K562 (cell line): ENCODE measurements around the gene PLPP1. TPM values are rescaled to one million over a fixed set of nuclear protein-coding genes. Genes with fewer than 3 reads are reported as not detected.

ENCODE experiments used
- ATAC-seq: fragments of 200-7000 bp; cut with Tn5 transposase; 3 replicates; pipeline ENCODE4 v1.9.1; 2020; ENCODE audit warnings: moderate library complexity
- BruUV-seq: library from RNA; stranded (reverse); fragments of 400-500 nt; replicated peaks from 2 replicates; lab custom pipeline; 2021; lab: Mats Ljungman, UMichigan
- CTCF ChIA-PET: fragments of 300-600 bp; formaldehyde crosslinking; extraction: SDS; loops from one replicate; lab custom pipeline; 2021; ENCODE audit warnings: low intra/inter-chr PET ratio; lab: Yijun Ruan, JAX
- POLR2A ChIA-PET: fragments of 300-600, 350-650 bp; sonication (Branson Sonifier 250); formaldehyde crosslinking; extraction: SDS; loops from one replicate; lab custom pipeline; 2021; ENCODE audit warnings: antibody characterized with exemption, inconsistent platforms; lab: Yijun Ruan, JAX
- DNase-seq, 4 experiments: peaks; one replicate each; pipeline versions ENCODE4 v3.0.0 to v3.0.0-alpha.2; 2011 to 2018; ENCODE audit warnings: low spot score in 3 of 4, mixed read lengths in 3 of 4; ENCODE audit errors: extremely low read depth in 1 of 4
- FAIRE-seq: peaks from 2 replicates; lab custom pipeline; 2011; peaks lifted over from hg19 to GRCh38; lab: Jason Lieb, UNC
- H2AFZ ChIP-seq: 2 replicates; pipeline ENCODE4 v1.6.0; 2011; ENCODE audit warnings: low read depth, low read length, control low read depth, inconsistent platforms
- H3K27ac ChIP-seq: fragments of 200-600 bp; 3 replicates; pipeline ENCODE4 v1.8.0; 2011; ENCODE audit warnings: low read depth, mild to moderate bottlenecking, control low read depth, inconsistent platforms, low read length, moderate library complexity, mixed read lengths; ENCODE audit errors: extremely low read depth
- H3K27me3 ChIP-seq, 2 experiments: fragments of 300-600 bp in 1 of 2; 2 replicates in 1 of 2; 3 replicates in 1 of 2; pipeline versions ENCODE4 v1.6.0 to v1.8.0; 2011; ENCODE audit warnings: inconsistent platforms in 2 of 2, low read length in 2 of 2, mild to moderate bottlenecking in 1 of 2, mixed read lengths in 1 of 2, moderate library complexity in 1 of 2; ENCODE audit not compliant: control insufficient read depth in 2 of 2, insufficient read depth in 2 of 2
- H3K36me3 ChIP-seq: fragments of 300-600 bp; 3 replicates; pipeline ENCODE4 v1.8.0; 2011; ENCODE audit warnings: mild to moderate bottlenecking, low read length, inconsistent platforms; ENCODE audit not compliant: control insufficient read depth, insufficient read depth
- H3K4me1 ChIP-seq, 2 experiments: fragments of 200-600 bp in 1 of 2; replicated peaks in 1 of 2; 2 replicates in 1 of 2; 3 replicates in 1 of 2; pipeline versions ENCODE4 v1.5.1 to v1.8.0; 2011; ENCODE audit warnings: inconsistent platforms in 2 of 2, low read length in 2 of 2, mild to moderate bottlenecking in 1 of 2, mixed read lengths in 1 of 2, moderate library complexity in 1 of 2; ENCODE audit not compliant: control insufficient read depth in 2 of 2, insufficient read depth in 2 of 2
- H3K4me2 ChIP-seq: 2 replicates; pipeline ENCODE4 v1.6.1; 2011; ENCODE audit warnings: low read length, control low read depth, inconsistent platforms, mixed read lengths; ENCODE audit not compliant: insufficient read depth
- H3K4me3 ChIP-seq: fragments of 200-600 bp; sonication (generic), shearing (Covaris generic); 2 replicates; pipeline ENCODE4 v1.5.1; 2016; ENCODE audit warnings: control low read depth, inconsistent platforms
- H3K79me2 ChIP-seq: fragments of 200-600 bp; 3 replicates; pipeline ENCODE4 v1.8.0; 2011; ENCODE audit warnings: low read length, inconsistent platforms; ENCODE audit not compliant: control insufficient read depth, insufficient read depth
- H3K9ac ChIP-seq, 2 experiments: 2 replicates each; pipeline versions ENCODE4 v1.6.0 to v1.6.1; 2011; ENCODE audit warnings: low read depth in 2 of 2, low read length in 2 of 2, control low read depth in 1 of 2, inconsistent platforms in 1 of 2, mild to moderate bottlenecking in 1 of 2, mixed read lengths in 1 of 2; ENCODE audit not compliant: insufficient read depth in 1 of 2
- H3K9me1 ChIP-seq: one replicate; pipeline ENCODE4 v1.6.0; 2011; ENCODE audit warnings: inconsistent platforms, mild to moderate bottlenecking, low read length, moderate library complexity; ENCODE audit not compliant: control insufficient read depth, insufficient read depth
- H3K9me3 ChIP-seq: replicated peaks from 2 replicates; pipeline ENCODE4 v1.5.1; 2011; ENCODE audit warnings: low read depth, low read length, inconsistent platforms; ENCODE audit not compliant: control insufficient read depth, insufficient read depth
- H4K20me1 ChIP-seq: replicated peaks from 2 replicates; pipeline ENCODE4 v1.6.1; 2011; ENCODE audit warnings: low read length, inconsistent platforms, mixed read lengths; ENCODE audit not compliant: control insufficient read depth, insufficient read depth
- PYGO2 ChIP-seq: fragments of 450-650 bp; IDR thresholded peaks from 2 replicates; pipeline ENCODE4 v1.6.1; 2016; ENCODE audit warnings: mild to moderate bottlenecking, missing genetic modification characterization, moderate library complexity, missing compliant biosample characterization
- TOE1 ChIP-seq, 2 experiments: fragments of 450-650 bp in 1 of 2; sonication (generic) in 1 of 2; formaldehyde crosslinking in 1 of 2; IDR thresholded peaks; 2 replicates each; pipeline versions ENCODE4 v1.7.1 to v1.8.0; 2016 to 2022; ENCODE audit warnings: borderline replicate concordance in 2 of 2, mild to moderate bottlenecking in 2 of 2, antibody characterized with exemption in 1 of 2, inconsistent platforms in 1 of 2, low read depth in 1 of 2, missing genetic modification reagents in 1 of 2, moderate library complexity in 1 of 2
- ZBTB1 ChIP-seq: sonication (generic); formaldehyde crosslinking; IDR thresholded peaks from 2 replicates; pipeline ENCODE4 v1.8.1; 2023; ENCODE audit warnings: missing genetic modification reagents, low read depth, mild to moderate bottlenecking, borderline replicate concordance
- WGBS: fragments of 100-300 bp; shearing (Covaris generic); methylation state at CpG from one replicate; pipeline ENCODE4 v1.1.6; 2016; ENCODE audit warnings: low coverage, mixed read lengths; ENCODE audit not compliant: insufficient coverage; ENCODE audit errors: missing lambda C conversion rate; 5-methylcytosine and 5-hydroxymethylcytosine counted together
- in situ Hi-C: fragments of 300-500 bp; cut with MboI; formaldehyde crosslinking; loops from 4 replicates; pipeline ENCODE4 v1.15.0; 2018; ENCODE audit warnings: inconsistent platforms, mixed read lengths
- intact Hi-C: fragments of 100-400 bp; cut with micrococcal nuclease; formaldehyde crosslinking; loops from 2 replicates; pipeline ENCODE4 v1.14.2; 2022
- polyA plus RNA-seq, 8 experiments: library from polyadenylated mRNA; depleted of rRNA in 4 of 8; stranded (reverse) in 5 of 8; unstranded in 3 of 8; fragments of >200 nt; fragmentation: Nextera tagmentation in 2 of 8; fragmentation: Illumina TruSeq in 1 of 8; extraction: Ambion mirVana in 2 of 8; extraction: Trizol in 1 of 8; gene quantifications; 2 replicates each; pipeline versions ENCODE4 v1.2.1 to v1.2.3, GENCODE V29; 2011 to 2014; ENCODE audit warnings: inconsistent platforms in 1 of 8, missing spikeins in 1 of 8
- total RNA-seq, 7 experiments: library from RNA; depleted of rRNA in 6 of 7; stranded (reverse); fragments of >200 nt in 6 of 7; fragmentation: Illumina TruSeq in 2 of 7; extraction: Trizol in 2 of 7; gene quantifications; 2 replicates each; pipeline versions ENCODE4 v1.2.1 to v1.2.3, GENCODE V29; 2011 to 2021; ENCODE audit warnings: low replicate concordance in 1 of 7

PLPP1 gene
- total and polyA plus RNA-seq, 9 of the 15 experiments (the other 6 are each of a cell fraction or from before 2014, with no cell fraction given), result 0.04 to 0.24 (median 0.04) TPM; not detected in 6

DNA sequence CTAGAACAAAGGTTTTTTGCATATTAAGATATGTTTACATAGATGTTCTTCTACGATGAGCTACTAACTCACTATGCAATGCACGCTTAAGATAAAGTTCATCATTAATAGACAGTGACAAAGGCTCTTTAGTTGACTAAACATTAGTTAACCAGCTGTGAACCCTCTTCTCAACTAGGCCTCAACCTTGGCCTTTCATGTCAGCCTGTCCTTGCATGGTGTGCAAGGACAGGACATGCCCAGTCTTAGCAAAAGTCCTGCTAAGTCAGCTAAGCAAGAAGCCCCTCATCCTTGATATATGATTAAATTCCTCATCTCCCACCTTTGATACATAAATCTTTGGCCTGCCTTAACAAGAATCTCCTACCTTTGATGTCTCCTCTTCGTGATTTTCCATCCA is 50.9 kb downstream of the PLPP1 start:
- 3% methylated on average over 3 of the region's 3 CpGs for WGBS
- Histone ChIP-seq H3K9me1 (no peaks in the 10 kb centered on the region), H3K9ac (no peak overlapping the region), H3K9me3 (no peaks in the 10 kb centered on the region), H4K20me1 (no peaks in the 10 kb centered on the region), H2AFZ (no peak overlapping the region), H3K4me1 (no peaks in the 10 kb centered on the region), H3K79me2 (no peaks in the 10 kb centered on the region)
- FAIRE-seq, result no peak
- in situ Hi-C loops (no loop called here), intact Hi-C loops (no loop called here)
- POLR2A ChIA-PET, result no interaction called here
- BruUV-seq, result no TSS peak
- DNase-seq, result no peak
- no peak for ATAC-seq
- TF ChIP-seq PYGO2, result no peak
- TF ChIP-seq, all 486 proteins: peak for 0
- no peak overlapping the region for H3K4me3 ChIP-seq
- no peaks in the 10 kb centered on the region for H3K36me3 ChIP-seq
- CTCF ChIA-PET, result no interaction called here
- H3K27ac ChIP-seq, result no peak overlapping the region
- no peak overlapping the region for H3K4me2 ChIP-seq
- peaks cover 0 to 2% of the 10 kb centered on the region in 2 experiments; a peak in 1 of 5 replicates for H3K27me3 ChIP-seq

DNA sequence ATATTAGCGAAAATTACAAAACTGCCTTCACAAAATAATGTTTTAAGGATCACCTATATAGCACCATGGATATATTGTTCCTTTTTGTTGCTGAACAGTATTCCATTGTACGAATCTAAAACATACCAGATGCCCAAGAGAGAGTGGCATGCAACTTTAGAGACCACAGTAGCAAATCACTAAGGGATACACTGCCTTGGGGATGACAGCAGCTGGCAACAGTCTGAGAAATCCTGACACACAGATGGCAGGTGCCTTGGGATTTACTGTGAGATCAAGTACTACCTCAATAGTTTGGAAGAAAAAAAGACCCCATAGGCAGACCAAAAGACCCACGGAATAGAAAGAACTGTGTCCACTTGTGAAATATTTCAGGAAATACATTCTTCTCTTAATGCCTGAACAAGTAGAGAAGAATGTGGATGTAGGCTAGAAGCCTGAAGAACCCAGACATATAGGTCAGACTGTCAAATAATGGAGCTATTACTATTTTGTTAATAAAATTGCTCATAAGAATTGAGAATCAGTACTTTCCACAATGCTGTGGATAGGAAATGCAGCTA is 53.4 kb downstream of the PLPP1 start:
- Histone ChIP-seq H2AFZ (no peak overlapping the region), H3K27me3 (peaks cover 0 to 2% of the 10 kb centered on the region in 2 experiments; a peak in 1 of 5 replicates), H3K36me3 (no peaks in the 10 kb centered on the region), H3K9me3 (no peaks in the 10 kb centered on the region), H3K4me1 (no peaks in the 10 kb centered on the region), H3K4me2 (no peak overlapping the region), H3K9me1 (no peaks in the 10 kb centered on the region), H4K20me1 (no peaks in the 10 kb centered on the region), H3K27ac (no peak overlapping the region)
- FAIRE-seq (peak; percentile 15), DNase-seq (no peak), ATAC-seq (no peak)
- CTCF ChIA-PET, result no interaction called here
- intact Hi-C loops, result no loop called here
- 2% methylated on average over 3 of the region's 3 CpGs for WGBS
- BruUV-seq, result no TSS peak
- TF ChIP-seq TOE1 (IDR thresholded peaks at IDR 0.05; ENCODE audit: borderline replicate concordance) (no peak), TOE1 (CRISPR knock-in tag; IDR thresholded peaks at IDR 0.05; ENCODE audit: borderline replicate concordance, low read depth) (no peak), ZBTB1 (no peak)
- TF ChIP-seq, all 486 proteins: peak for 0
- in situ Hi-C loops, result no loop called here
- Histone ChIP-seq H3K4me3 (no peak overlapping the region), H3K9ac (no peak overlapping the region), H3K79me2 (no peaks in the 10 kb centered on the region)
- POLR2A ChIA-PET, result no interaction called here
